Measurements from ENCODE around the gene KCNN3.
A peak's percentile ranks its signal among the peaks of the same experiment; 100 is the strongest.

Gene KCNN3

GRCh38 chr1:154744352-154745035 lies 125.6 kb downstream of the KCNN3 start:
- DNase-seq (ENCODE audit: insufficient read length, low spot score) (no peak), FAIRE-seq (no peak)
- TF ChIP-seq POLR2A (IDR thresholded peaks at IDR 0.05; ENCODE audit: low read depth, low read length), result no peak

GRCh38 chr1:154743526-154744036 lies 126.5 kb downstream of the KCNN3 start:
- no peak for TF ChIP-seq POLR2A (IDR thresholded peaks at IDR 0.05; ENCODE audit: low read depth, low read length)

DNA sequence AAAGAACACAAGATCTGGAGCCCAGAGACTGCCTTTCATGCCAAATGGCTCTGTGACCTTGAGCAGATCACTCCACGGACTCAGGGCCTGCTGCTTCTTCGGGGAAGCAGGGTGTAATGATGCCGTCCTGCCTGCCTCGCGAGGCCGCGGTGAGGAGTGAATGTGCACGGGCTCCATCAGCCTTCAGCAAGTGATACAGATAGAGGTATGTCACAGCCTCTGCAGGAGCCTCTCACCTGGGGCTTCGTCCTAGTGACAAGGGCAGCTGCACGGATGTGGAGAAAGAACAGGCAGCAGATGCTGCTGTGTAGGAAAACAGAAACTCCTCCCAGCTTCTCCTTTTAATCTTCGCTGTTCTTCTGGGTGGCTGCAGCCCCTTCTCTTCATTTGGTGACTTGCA lies 127.5 kb downstream of the KCNN3 start:
- FAIRE-seq (no peak), DNase-seq (ENCODE audit: insufficient read length, low spot score) (no peak)
- TF ChIP-seq POLR2A (IDR thresholded peaks at IDR 0.05; ENCODE audit: low read depth, low read length), result no peak

More at GRCh38 chr1:154743526-154744036, 126.5 kb downstream of the KCNN3 start:
- DNase-seq (ENCODE audit: insufficient read length, low spot score) (no peak), FAIRE-seq (no peak)

GRCh38 chr1:154741741-154742495 lies 128.2 kb downstream of the KCNN3 start:
- no peak for FAIRE-seq
- TF ChIP-seq POLR2A (IDR thresholded peaks at IDR 0.05; ENCODE audit: low read depth, low read length), result no peak
- no peak for DNase-seq (ENCODE audit: insufficient read length, low spot score)

DNA sequence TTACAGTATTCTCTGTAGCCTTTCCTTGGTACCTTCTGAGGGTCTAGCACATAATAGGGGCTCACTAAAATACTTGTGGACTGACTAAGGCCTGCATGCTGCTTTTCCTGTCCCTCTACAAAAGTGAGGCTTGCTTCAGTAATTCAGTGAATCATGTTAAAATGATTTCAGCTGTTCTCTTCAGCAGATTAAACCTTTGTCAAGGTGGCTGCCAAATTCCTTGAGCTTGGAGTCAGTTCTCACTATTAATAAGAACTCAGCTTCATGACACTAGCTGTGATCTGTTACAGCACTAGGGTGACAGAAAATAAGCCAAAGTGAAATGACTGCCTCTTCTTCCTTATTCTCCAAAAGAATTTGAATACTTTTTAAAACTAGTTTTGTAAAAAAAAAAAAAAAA lies 128.8 kb downstream of the KCNN3 start:
- DNase-seq (ENCODE audit: insufficient read length, low spot score) (no peak), FAIRE-seq (no peak)

DNA sequence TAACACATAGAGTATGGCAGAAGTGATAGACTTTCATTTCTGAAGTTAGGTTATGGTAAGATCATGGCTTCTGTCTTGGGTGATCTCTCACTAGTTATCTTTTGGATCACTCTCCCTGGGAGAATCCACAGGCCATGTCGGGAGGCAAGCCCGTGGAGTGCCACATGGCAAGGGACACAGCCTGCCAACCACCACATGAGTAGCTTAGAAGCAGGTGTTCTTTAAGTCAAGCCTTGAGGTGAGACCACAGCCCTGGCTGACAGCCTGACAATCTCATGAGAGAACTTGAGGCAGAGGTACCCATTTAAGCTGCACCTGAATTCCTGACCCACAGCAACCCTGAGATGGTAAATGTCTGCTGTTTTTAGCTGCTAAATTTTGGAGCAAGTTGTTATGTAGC lies 130.4 kb downstream of the KCNN3 start:
- no peak for TF ChIP-seq POLR2A (IDR thresholded peaks at IDR 0.05; ENCODE audit: low read depth, low read length)
- FAIRE-seq (no peak), DNase-seq (ENCODE audit: insufficient read length, low spot score) (no peak)

More for the DNA sequence above, 128.8 kb downstream of the KCNN3 start:
- no peak for TF ChIP-seq POLR2A (IDR thresholded peaks at IDR 0.05; ENCODE audit: low read depth, low read length)

DNA sequence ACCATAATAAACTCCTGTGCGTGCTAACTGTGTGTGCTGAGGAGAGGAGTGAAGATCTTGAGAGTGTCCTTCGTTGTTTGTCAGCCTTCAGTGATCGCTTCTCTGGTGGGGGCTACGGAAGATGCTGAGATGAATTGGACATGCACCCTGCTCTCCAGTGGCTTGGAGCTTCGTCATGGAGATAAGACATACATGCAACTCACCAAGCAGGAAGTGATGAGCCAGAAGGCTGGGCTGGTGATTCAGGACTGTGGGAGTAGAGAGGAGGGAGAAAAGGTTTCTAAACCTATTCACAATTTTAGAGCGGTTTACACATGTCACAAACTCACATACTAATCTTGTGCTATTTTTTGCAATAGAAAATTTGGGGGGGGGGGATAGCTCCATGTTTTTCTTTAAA lies 133.2 kb downstream of the KCNN3 start:
- TF ChIP-seq POLR2A (IDR thresholded peaks at IDR 0.05; ENCODE audit: low read depth, low read length), result no peak
- DNase-seq (ENCODE audit: insufficient read length, low spot score), result peak; percentile 47
- FAIRE-seq, result no peak

- TF ChIP-seq POLR2A (IDR thresholded peaks at IDR 0.05; ENCODE audit: low read depth, low read length), result no peak
- DNase-seq (ENCODE audit: insufficient read length, low spot score), result no peak
- no peak for FAIRE-seq
Observed at GRCh38 chr1:154735804-154736168, 134.3 kb downstream of the KCNN3 start.

- TF ChIP-seq POLR2A (IDR thresholded peaks at IDR 0.05; ENCODE audit: low read depth, low read length), result no peak
- no peak for DNase-seq (ENCODE audit: insufficient read length, low spot score)
- FAIRE-seq, result no peak
Observed at GRCh38 chr1:154735061-154735803, 134.8 kb downstream of the KCNN3 start.

DNA sequence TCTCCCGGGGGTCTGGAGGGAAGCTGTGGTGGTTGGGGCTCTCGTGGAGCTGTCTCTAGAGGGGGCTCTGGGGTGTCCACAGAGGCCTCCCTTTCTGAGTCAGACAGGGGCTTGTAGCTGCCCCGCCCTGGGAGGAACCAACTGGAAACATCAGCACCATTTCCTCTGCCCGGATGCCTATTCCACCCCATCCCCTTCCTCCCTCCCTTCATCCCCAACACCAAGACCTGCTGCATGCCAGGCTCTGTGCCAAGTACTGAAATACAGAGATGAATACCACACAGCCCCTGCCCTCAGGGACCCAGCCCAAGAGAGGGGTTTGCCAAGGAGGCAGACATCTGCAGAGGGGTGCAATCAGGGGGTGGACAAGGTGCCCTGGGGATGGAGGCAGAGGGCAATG lies 136.5 kb downstream of the KCNN3 start:
- TF ChIP-seq POLR2A (IDR thresholded peaks at IDR 0.05; ENCODE audit: low read depth, low read length), result no peak
- FAIRE-seq (no peak), DNase-seq (ENCODE audit: insufficient read length, low spot score) (no peak)

- DNase-seq (ENCODE audit: insufficient read length, low spot score), result no peak
- TF ChIP-seq POLR2A (IDR thresholded peaks at IDR 0.05; ENCODE audit: low read depth, low read length), result no peak
- FAIRE-seq, result no peak
Observed at GRCh38 chr1:154730986-154731489, 139.0 kb downstream of the KCNN3 start.

DNA sequence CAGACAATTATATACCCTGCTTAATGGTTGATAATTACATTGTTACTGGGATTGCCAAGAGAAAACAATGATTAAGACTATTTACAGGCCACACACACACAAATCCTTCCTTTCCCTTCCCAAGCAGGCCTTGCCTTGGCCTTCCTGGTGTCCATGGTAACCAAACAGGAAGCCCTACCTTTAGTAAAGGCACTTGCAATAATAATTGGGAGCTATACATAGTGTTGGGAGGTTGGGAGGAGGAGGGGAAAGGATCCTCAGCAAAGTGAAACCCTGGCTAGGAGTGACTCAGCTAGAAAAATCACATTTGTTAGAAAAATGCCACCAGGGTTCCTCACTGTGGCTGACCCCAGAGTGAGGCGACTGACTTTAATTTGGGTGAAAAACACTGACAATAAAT lies 139.8 kb downstream of the KCNN3 start:
- peak; percentile 40 for DNase-seq (ENCODE audit: insufficient read length, low spot score)
- no peak for TF ChIP-seq POLR2A (IDR thresholded peaks at IDR 0.05; ENCODE audit: low read depth, low read length)
- no peak for FAIRE-seq

GRCh38 chr1:154729577-154729976 lies 140.5 kb downstream of the KCNN3 start:
- no peak for TF ChIP-seq POLR2A (IDR thresholded peaks at IDR 0.05; ENCODE audit: low read depth, low read length)
- no peak for FAIRE-seq

DNA sequence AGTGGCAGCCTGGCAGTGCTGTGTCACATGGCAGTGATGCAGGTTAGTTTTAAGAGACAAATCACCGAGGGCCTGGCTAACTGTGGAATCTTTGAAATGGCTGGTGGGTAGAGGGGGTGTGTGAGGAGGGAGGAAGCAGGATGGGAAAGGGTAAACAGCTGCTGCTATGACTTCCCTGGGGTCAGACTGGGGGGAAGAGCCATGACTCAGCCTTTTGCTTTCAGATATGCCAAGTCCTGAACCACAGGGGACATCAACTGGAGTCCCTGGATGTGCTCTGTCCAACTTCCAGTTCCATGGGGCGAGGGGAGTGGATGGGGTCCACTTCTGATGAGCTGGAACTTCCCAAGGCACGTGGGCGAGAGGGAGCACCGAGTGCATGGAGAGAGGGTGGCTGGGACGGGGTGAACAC lies 141.0 kb downstream of the KCNN3 start:
- no peak for DNase-seq (ENCODE audit: insufficient read length, low spot score)
- no peak for FAIRE-seq
- TF ChIP-seq POLR2A (IDR thresholded peaks at IDR 0.05; ENCODE audit: low read depth, low read length), result no peak

More at GRCh38 chr1:154729577-154729976, 140.5 kb downstream of the KCNN3 start:
- DNase-seq (ENCODE audit: insufficient read length, low spot score), result no peak

Data from H54 (cell line).